Hypothalamus (tissue), 51 donors: ENCODE data around the gene TRPV5.

Source experiments
- DNase-seq, 51 donors: peaks; one replicate each; lab custom pipeline; 2025; lab: John Stamatoyannopoulos, UW

Gene TRPV5

DNA sequence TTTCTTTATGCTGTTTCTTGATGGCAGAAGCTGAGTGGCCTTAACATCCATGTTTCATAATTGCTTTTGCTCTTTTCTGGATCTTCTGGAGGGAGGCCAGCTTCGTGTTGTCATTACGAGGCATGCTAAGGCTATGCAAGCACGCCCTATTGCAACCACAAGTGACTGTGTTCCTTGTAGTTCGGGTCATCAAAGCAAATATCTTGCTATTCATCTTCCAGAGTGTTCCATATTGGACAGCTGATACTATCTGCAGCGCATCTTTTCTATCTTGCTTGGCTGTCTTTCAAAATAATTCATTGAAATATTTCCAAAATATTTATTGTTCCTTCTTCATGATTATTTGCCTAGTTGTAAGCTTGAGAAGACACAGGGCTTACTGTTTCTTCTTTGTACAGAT is 73.7 kb downstream of the TRPV5 start:
- DNase-seq = peak in 1 of 51 donors; percentile 5

DNA sequence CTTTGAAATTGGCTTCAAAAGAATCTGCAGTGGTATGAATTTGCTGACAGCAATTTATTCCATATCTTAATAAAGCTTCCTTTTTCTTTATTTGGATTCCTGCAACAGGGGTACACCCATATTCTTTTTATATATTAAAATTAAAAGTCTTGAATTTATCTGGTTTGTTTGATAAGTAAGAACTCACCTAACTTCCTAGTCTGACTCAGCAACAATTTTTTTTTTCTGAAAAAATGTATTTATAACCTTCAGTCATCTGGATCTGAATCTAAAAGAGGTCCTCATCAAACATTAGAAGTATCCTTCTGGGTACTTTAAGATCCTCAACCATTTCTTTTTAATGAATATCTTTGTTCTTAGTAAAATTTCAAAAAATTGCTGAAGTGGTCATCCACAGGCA is 74.1 kb downstream of the TRPV5 start:
- DNase-seq = no peak
